Caco-2 (cell line): ENCODE measurements around the gene TMEM8B. TPM values are rescaled to one million over a fixed set of nuclear protein-coding genes. Genes with fewer than 3 reads are reported as not detected.

Source experiments
- Bru-seq: library from RNA; stranded (reverse); fragments of 400-500 nt; gene quantifications from one replicate; lab custom pipeline; 2021; lab: Mats Ljungman, UMichigan
- BruChase-seq, 2 experiments: library from RNA; stranded (reverse); fragments of 400-500 nt; gene quantifications; one replicate each; lab custom pipeline; 2021; lab: Mats Ljungman, UMichigan
- BruUV-seq: library from RNA; stranded (reverse); fragments of 400-500 nt; replicated peaks from 2 replicates; lab custom pipeline; 2021; lab: Mats Ljungman, UMichigan
- CTCF ChIA-PET: fragments of 300-600 bp; sonication (Branson Sonifier 250); formaldehyde crosslinking; loops from one replicate; lab custom pipeline; 2022; ENCODE audit warnings: antibody characterized with exemption; lab: Charles Lee
- POLR2A ChIA-PET: fragments of 300-600 bp; sonication (Branson Sonifier 250); formaldehyde crosslinking; loops from one replicate; lab custom pipeline; 2022; ENCODE audit warnings: antibody characterized with exemption; lab: Charles Lee
- DNase-seq, 2 experiments: peaks; one replicate each; pipeline versions ENCODE4 v3.0.0 to v3.0.0-alpha.2; 2020 to 2022
- H3K27me3 ChIP-seq: replicated peaks from 2 replicates; pipeline ENCODE4 v1.6.0; 2011; ENCODE audit warnings: low read length; ENCODE audit not compliant: control insufficient read depth, insufficient read depth
- H3K36me3 ChIP-seq: 2 replicates; pipeline ENCODE4 v1.5.1; 2011; ENCODE audit warnings: low read length; ENCODE audit not compliant: control insufficient read depth, insufficient read depth
- H3K4me1 ChIP-seq: fragments of 250-450 bp; sonication (Bioruptor Pico); 2 replicates; pipeline ENCODE4 v1.5.1; 2020; ENCODE audit warnings: mild to moderate bottlenecking
- H3K4me3 ChIP-seq: 2 replicates; pipeline ENCODE4 v1.5.1; 2011; ENCODE audit warnings: low read depth, mild to moderate bottlenecking, control low read depth, low read length
- H3K9me3 ChIP-seq: fragments of 250-450 bp; sonication (Bioruptor Pico); 2 replicates; pipeline ENCODE4 v1.5.1; 2020; ENCODE audit warnings: mild to moderate bottlenecking, moderate library complexity
- H3K27ac Mint-ChIP-seq: one replicate; pipeline ENCODE4 v1.8.0; 2022; ENCODE audit warnings: mixed read lengths; ENCODE audit not compliant: unreplicated experiment
- H3K27me3 Mint-ChIP-seq: one replicate; pipeline ENCODE4 v1.8.0; 2022; ENCODE audit warnings: mixed read lengths; ENCODE audit not compliant: insufficient read depth, unreplicated experiment
- H3K36me3 Mint-ChIP-seq: one replicate; pipeline ENCODE4 v1.8.0; 2022; ENCODE audit warnings: mild to moderate bottlenecking, mixed read lengths; ENCODE audit not compliant: insufficient read depth, unreplicated experiment
- H3K4me1 Mint-ChIP-seq: one replicate; pipeline ENCODE4 v1.8.0; 2022; ENCODE audit warnings: low read depth, mixed read lengths; ENCODE audit not compliant: unreplicated experiment
- H3K4me3 Mint-ChIP-seq: one replicate; pipeline ENCODE4 v1.8.0; 2022; ENCODE audit warnings: mild to moderate bottlenecking, moderate library complexity, mixed read lengths; ENCODE audit not compliant: unreplicated experiment
- H3K9me3 Mint-ChIP-seq: one replicate; pipeline ENCODE4 v1.8.0; 2022; ENCODE audit warnings: mixed read lengths; ENCODE audit not compliant: unreplicated experiment
- intact Hi-C: fragments of 100-400 bp; cut with micrococcal nuclease; formaldehyde crosslinking; loops from one replicate; pipeline ENCODE4 v1.10.0; 2022; ENCODE audit not compliant: unreplicated experiment
- long read RNA-seq: library from polyadenylated mRNA; stranded (forward); transcript quantifications from one replicate; pipeline ENCODE4 v2.0.0, GENCODE V29; 2022
- total RNA-seq: library from RNA; stranded (reverse); gene quantifications from 2 replicates; pipeline ENCODE4 v1.2.3, GENCODE V29; 2022
- TF ChIP-seq, protein P1 (sequence below), 2 experiments: fragments of 200-600 bp in 1 of 2; IDR thresholded peaks; 1 replicate in 1 of 2; 2 replicates in 1 of 2; pipeline versions ENCODE4 v1.5.1 to v1.8.0; 2011 to 2022; ENCODE audit warnings: antibody characterized with exemption in 1 of 2, control low read depth in 1 of 2, inconsistent platforms in 1 of 2, low read depth in 1 of 2, low read length in 1 of 2, mild to moderate bottlenecking in 1 of 2, moderate library complexity in 1 of 2; ENCODE audit not compliant: insufficient read depth in 1 of 2, severe bottlenecking in 1 of 2, unreplicated experiment in 1 of 2

TMEM8B gene, protein sequence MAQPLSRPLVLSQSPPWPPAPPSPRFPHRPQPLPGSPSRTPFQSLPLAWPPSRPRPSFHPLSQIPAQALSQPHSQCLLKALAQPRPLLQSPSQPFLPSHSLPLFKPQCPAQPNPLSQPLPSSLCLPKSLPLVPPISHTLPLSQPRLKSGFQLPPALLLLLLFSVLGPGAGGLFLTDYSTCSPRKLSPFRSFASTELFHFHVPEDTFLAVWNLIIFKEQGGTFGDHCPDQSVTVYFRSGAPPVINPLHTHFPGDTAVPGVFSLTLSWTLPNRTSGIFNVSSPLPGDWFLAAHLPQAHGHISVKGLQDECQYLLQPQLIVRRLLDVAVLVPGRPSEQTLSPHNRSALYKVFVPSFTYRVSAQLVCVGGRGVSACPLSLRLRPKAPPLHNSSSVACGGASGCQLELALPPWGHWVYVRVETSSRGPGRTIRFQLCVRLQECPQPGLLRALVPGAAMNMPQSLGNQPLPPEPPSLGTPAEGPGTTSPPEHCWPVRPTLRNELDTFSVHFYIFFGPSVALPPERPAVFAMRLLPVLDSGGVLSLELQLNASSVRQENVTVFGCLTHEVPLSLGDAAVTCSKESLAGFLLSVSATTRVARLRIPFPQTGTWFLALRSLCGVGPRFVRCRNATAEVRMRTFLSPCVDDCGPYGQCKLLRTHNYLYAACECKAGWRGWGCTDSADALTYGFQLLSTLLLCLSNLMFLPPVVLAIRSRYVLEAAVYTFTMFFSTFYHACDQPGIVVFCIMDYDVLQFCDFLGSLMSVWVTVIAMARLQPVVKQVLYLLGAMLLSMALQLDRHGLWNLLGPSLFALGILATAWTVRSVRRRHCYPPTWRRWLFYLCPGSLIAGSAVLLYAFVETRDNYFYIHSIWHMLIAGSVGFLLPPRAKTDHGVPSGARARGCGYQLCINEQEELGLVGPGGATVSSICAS
- total RNA-seq, result 4.8 and 4.9 TPM in 2 replicates
- Bru-seq, nascent RNA, result percentile 44 among the genes with signal in this experiment
- percentile 41 among the genes with signal in this experiment for BruChase-seq, experiment 1, labeled RNA remaining after a 2-hour chase
- percentile 40 among the genes with signal in this experiment for BruChase-seq, experiment 2, labeled RNA remaining after a 6-hour chase
- long read RNA-seq, partial matches to known transcripts, result 5 of 11 reads
- long read RNA-seq, other reads (novel, unspliced or antisense), result 6 of 11 reads

- Mint-ChIP-seq H3K9me3 (no peaks in the 10 kb centered on the region), H3K4me1 (peaks cover 8% of the 10 kb centered on the region), H3K4me3 (peak within 1 kb of the TSS; percentile 88), H3K36me3 (peaks cover 4% of the 10 kb centered on the region), H3K27ac (peak within 1 kb of the TSS; percentile 88), H3K27me3 (no peaks in the 10 kb centered on the region)
- peak; percentile 94 to 95 for DNase-seq
- intact Hi-C loops, result loop anchor here (1.0 kb wide), 1 partner anchor 14 kb away; the partner anchor contains the start of gene HINT2
- BruUV-seq, result no TSS peak
- no peaks in the 10 kb centered on the region for H3K27me3 ChIP-seq
- peak within 1 kb of the TSS; percentile 48 for H3K4me3 ChIP-seq
- TF ChIP-seq, protein P1, sequence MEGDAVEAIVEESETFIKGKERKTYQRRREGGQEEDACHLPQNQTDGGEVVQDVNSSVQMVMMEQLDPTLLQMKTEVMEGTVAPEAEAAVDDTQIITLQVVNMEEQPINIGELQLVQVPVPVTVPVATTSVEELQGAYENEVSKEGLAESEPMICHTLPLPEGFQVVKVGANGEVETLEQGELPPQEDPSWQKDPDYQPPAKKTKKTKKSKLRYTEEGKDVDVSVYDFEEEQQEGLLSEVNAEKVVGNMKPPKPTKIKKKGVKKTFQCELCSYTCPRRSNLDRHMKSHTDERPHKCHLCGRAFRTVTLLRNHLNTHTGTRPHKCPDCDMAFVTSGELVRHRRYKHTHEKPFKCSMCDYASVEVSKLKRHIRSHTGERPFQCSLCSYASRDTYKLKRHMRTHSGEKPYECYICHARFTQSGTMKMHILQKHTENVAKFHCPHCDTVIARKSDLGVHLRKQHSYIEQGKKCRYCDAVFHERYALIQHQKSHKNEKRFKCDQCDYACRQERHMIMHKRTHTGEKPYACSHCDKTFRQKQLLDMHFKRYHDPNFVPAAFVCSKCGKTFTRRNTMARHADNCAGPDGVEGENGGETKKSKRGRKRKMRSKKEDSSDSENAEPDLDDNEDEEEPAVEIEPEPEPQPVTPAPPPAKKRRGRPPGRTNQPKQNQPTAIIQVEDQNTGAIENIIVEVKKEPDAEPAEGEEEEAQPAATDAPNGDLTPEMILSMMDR (IDR thresholded peaks at IDR 0.05; ENCODE audit: insufficient read depth in 1 of 2, low read depth in 1 of 2, low read length in 1 of 2, severe bottlenecking in 1 of 2, unreplicated experiment in 1 of 2), result no peak
- peaks cover 4% of the 10 kb centered on the region; the same call in 1 of the 2 replicates for H3K4me1 ChIP-seq
- CTCF ChIA-PET, result interaction anchor here (0.5 to 1.6 kb wide), 5 partner anchors 15 to 779 kb away, joined by 3 to 10 read pairs (median 8); partner anchors contain the start of gene HINT2
- no peaks in the 10 kb centered on the region for H3K36me3 ChIP-seq
- H3K9me3 ChIP-seq, result no peaks in the 10 kb centered on the region
- POLR2A ChIA-PET, result interaction anchor here (1.0 kb wide), 1 partner anchor 15 kb away, joined by 4 read pairs; the partner anchor contains the start of gene HINT2
Measured at GRCh38 chr9:35829084-35829763, at the start of gene TMEM8B. Gene TMEM8B (plus strand): TSS chr9:35829228. CDS start chr9:35829448, 220 bp downstream.

DNA sequence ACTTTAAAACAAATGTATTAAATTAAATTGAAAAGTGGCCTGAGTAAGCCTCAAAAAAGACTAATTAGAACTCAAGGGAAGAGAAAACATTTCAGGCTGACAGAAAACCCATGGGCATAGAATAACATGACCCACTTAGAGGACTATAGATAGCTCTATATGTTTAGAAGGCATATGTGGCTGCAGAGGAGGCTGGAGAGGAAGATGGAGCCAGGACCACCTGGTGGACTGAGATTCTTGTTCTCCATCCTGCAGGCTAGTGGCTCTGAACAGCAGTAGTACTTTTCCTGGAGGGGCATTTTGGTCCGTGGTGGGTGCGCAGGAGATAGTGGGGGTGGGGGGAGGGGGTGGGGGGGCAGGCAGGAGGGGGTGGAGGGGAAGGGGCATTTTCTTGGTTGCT, 48.0 kb upstream of the TMEM8B start:
- TF ChIP-seq, protein P1 (IDR thresholded peaks at IDR 0.05; ENCODE audit: insufficient read depth in 1 of 2, low read depth in 1 of 2, low read length in 1 of 2, severe bottlenecking in 1 of 2, unreplicated experiment in 1 of 2), result no peak
- Mint-ChIP-seq H3K4me3 (no peak overlapping the region), H3K36me3 (no peaks in the 10 kb centered on the region), H3K27me3 (no peaks in the 10 kb centered on the region), H3K4me1 (no peaks in the 10 kb centered on the region), H3K9me3 (no peaks in the 10 kb centered on the region), H3K27ac (no peak overlapping the region)
- Histone ChIP-seq H3K36me3 (no peaks in the 10 kb centered on the region), H3K27me3 (no peaks in the 10 kb centered on the region), H3K9me3 (no peaks in the 10 kb centered on the region), H3K4me1 (no peaks in the 10 kb centered on the region), H3K4me3 (no peak overlapping the region)
- no peak for DNase-seq
- no TSS peak for BruUV-seq
- intact Hi-C loops, result no loop called here
- ChIA-PET CTCF (no interaction called here), POLR2A (no interaction called here)
